DOHH2 (cell line): Measurements from ENCODE around the gene KCNG1.

Experiments
- H3F3A ChIP-seq: fragments of 200-600 bp; sonication (generic), shearing (Covaris generic); 2 replicates; pipeline ENCODE4 v1.6.0; 2016; ENCODE audit warnings: antibody characterized with exemption, mild to moderate bottlenecking; ENCODE audit not compliant: control insufficient read depth, insufficient read depth
- H3K27ac ChIP-seq: fragments of 200-600 bp; sonication (generic); 2 replicates; pipeline ENCODE4 v1.5.1; 2014; ENCODE audit warnings: low read depth, mild to moderate bottlenecking, low read length, moderate library complexity
- H3K27me3 ChIP-seq: fragments of 200-600 bp; sonication (generic); 2 replicates; pipeline ENCODE4 v1.6.1; 2014; ENCODE audit warnings: mild to moderate bottlenecking, low read length, mixed read lengths; ENCODE audit not compliant: control insufficient read depth
- H3K36me3 ChIP-seq: fragments of 200-600 bp; sonication (generic); 2 replicates; pipeline ENCODE4 v1.6.1; 2014; ENCODE audit warnings: mild to moderate bottlenecking, low read length, moderate library complexity, mixed read lengths; ENCODE audit not compliant: control insufficient read depth
- H3K4me1 ChIP-seq: fragments of 200-600 bp; sonication (generic); 2 replicates; pipeline ENCODE4 v1.6.1; 2014; ENCODE audit warnings: mild to moderate bottlenecking, low read length, mixed read lengths; ENCODE audit not compliant: control insufficient read depth
- H3K4me2 ChIP-seq: fragments of 200-600 bp; sonication (generic); 2 replicates; pipeline ENCODE4 v1.6.0; 2014; ENCODE audit warnings: mild to moderate bottlenecking, low read length, moderate library complexity
- H3K4me3 ChIP-seq: fragments of 200-600 bp; sonication (generic); 2 replicates; pipeline ENCODE4 v1.5.1; 2014; ENCODE audit warnings: mild to moderate bottlenecking, low read length, mixed read lengths
- H3K79me2 ChIP-seq: fragments of 200-600 bp; sonication (generic); 2 replicates; pipeline ENCODE4 v1.6.1; 2014; ENCODE audit warnings: mild to moderate bottlenecking, low read length, mixed read lengths; ENCODE audit not compliant: control insufficient read depth
- H3K9me2 ChIP-seq: fragments of 200-600 bp; sonication (generic); replicated peaks from 2 replicates; pipeline ENCODE4 v1.6.1; 2014; ENCODE audit warnings: mild to moderate bottlenecking, low read length, mixed read lengths; ENCODE audit not compliant: control insufficient read depth
- H3K9me3 ChIP-seq: fragments of 200-600 bp; sonication (generic); 2 replicates; pipeline ENCODE4 v1.6.1; 2014; ENCODE audit warnings: antibody characterized with exemption, low read length, mixed read lengths; ENCODE audit not compliant: control insufficient read depth, insufficient read depth
- H4K20me1 ChIP-seq: fragments of 200-600 bp; sonication (generic); 2 replicates; pipeline ENCODE4 v1.6.0; 2014; ENCODE audit warnings: low read depth, mild to moderate bottlenecking, antibody characterized with exemption, low read length, moderate library complexity; ENCODE audit not compliant: control insufficient read depth, insufficient read depth
- CTCF ChIP-seq: fragments of 200-600 bp; sonication (generic); IDR thresholded peaks from one replicate; pipeline ENCODE4 v1.5.1; 2014; ENCODE audit warnings: antibody characterized with exemption, mild to moderate bottlenecking, low read depth, low read length; ENCODE audit not compliant: poor library complexity, severe bottlenecking
- EZH2phosphoT487 ChIP-seq: fragments of 200-600 bp; sonication (generic); IDR thresholded peaks from 2 replicates; pipeline ENCODE4 v1.6.1; 2017; ENCODE audit warnings: borderline replicate concordance, mild to moderate bottlenecking, antibody characterized with exemption, low read length, moderate library complexity, mixed read lengths

Gene KCNG1

GRCh38 chr20:51028616-51029212 lies 5.8 kb upstream of the KCNG1 start:
- Histone ChIP-seq H3K9me2 (no peaks in the 10 kb centered on the region), H4K20me1 (no peaks in the 10 kb centered on the region), H3K4me2 (no peak overlapping the region), H3K4me3 (no peak overlapping the region), H3F3A (no peaks in the 10 kb centered on the region), H3K36me3 (no peaks in the 10 kb centered on the region), H3K27ac (no peak overlapping the region), H3K4me1 (no peaks in the 10 kb centered on the region), H3K27me3 (peaks cover 34% of the 10 kb centered on the region), H3K9me3 (no peaks in the 10 kb centered on the region), H3K79me2 (no peaks in the 10 kb centered on the region)
- no peak for TF ChIP-seq CTCF
- no peak for TF ChIP-seq EZH2phosphoT487

GRCh38 chr20:51027035-51027795 lies 4.3 kb upstream of the KCNG1 start:
- H3K9me2 ChIP-seq: no peaks in the 10 kb centered on the region
- no peaks in the 10 kb centered on the region for H3K36me3 ChIP-seq
- H3K27me3 ChIP-seq: peaks cover 37% of the 10 kb centered on the region
- no peak overlapping the region for H3K27ac ChIP-seq
- no peaks in the 10 kb centered on the region for H4K20me1 ChIP-seq
- H3K4me2 ChIP-seq: no peak overlapping the region
- no peak overlapping the region for H3K4me3 ChIP-seq
- no peaks in the 10 kb centered on the region for H3F3A ChIP-seq
- H3K79me2 ChIP-seq: no peaks in the 10 kb centered on the region
- no peak for TF ChIP-seq CTCF
- no peak for TF ChIP-seq EZH2phosphoT487
- no peaks in the 10 kb centered on the region for H3K9me3 ChIP-seq
- H3K4me1 ChIP-seq: no peaks in the 10 kb centered on the region

DNA sequence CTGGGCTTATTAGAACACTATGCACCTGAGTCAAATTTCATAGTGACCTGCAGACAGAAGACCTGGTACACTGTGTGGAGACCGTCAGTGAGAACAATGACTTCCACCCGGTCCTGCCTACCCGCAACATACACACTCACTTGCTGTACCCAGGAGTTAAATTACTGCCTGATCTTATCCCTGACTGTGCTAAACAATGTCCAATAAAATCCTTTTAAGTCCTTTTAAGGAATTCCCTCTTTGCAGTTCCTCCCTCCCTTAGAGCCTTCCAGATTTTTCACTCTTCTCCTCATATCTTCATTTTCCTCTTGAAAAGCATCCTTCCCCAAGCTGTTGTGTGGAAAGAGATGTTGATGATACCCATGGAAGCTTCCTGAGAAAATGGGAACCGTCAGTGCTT lies 3.4 kb upstream of the KCNG1 start:
- H3K79me2 ChIP-seq: no peaks in the 10 kb centered on the region
- H3K9me3 ChIP-seq: no peaks in the 10 kb centered on the region
- H3K4me3 ChIP-seq: no peak overlapping the region
- no peak for TF ChIP-seq CTCF
- no peak for TF ChIP-seq EZH2phosphoT487
- no peaks in the 10 kb centered on the region for H3K4me1 ChIP-seq
- H3K27ac ChIP-seq: no peak overlapping the region
- H3K4me2 ChIP-seq: no peak overlapping the region
- no peaks in the 10 kb centered on the region for H3K9me2 ChIP-seq
- no peaks in the 10 kb centered on the region for H3F3A ChIP-seq
- no peaks in the 10 kb centered on the region for H3K36me3 ChIP-seq
- no peaks in the 10 kb centered on the region for H4K20me1 ChIP-seq
- H3K27me3 ChIP-seq: peaks cover 45% of the 10 kb centered on the region
